Bone marrow (tissue), 2 donors: ENCODE measurements around the gene NMT1.

Source experiments
- DNase-seq, 2 donors: peaks; one replicate each; lab custom pipeline; 2025; lab: John Stamatoyannopoulos, UW

The NMT1 gene

GRCh38 chr17:45060797-45061605 lies at the start of gene NMT1:
NMT1 (plus strand) TSS chr17:45061317; CDS start chr17:45061330, 13 bp downstream.
- DNase-seq: peak; percentile 97 to 99

GRCh38 chr17:45011767-45012166 lies 49.4 kb upstream of the NMT1 start:
- DNase-seq: no peak

- no peak for DNase-seq
These were observed 47.8 kb upstream of the NMT1 start for GRCh38 chr17:45013021-45013997.

GRCh38 chr17:45016237-45016636 lies 44.9 kb upstream of the NMT1 start:
- DNase-seq: no peak

GRCh38 chr17:45016823-45017222 lies 44.3 kb upstream of the NMT1 start:
- DNase-seq: no peak

GRCh38 chr17:45018514-45018847 lies 42.6 kb upstream of the NMT1 start:
- DNase-seq: no peak

GRCh38 chr17:45018848-45019711 lies 42.0 kb upstream of the NMT1 start:
- DNase-seq: peak in 1 of 2 donors; percentile 27

GRCh38 chr17:45020354-45021138 lies 40.6 kb upstream of the NMT1 start:
- no peak for DNase-seq

- DNase-seq: peak; percentile 16 to 29
These were observed 39.4 kb upstream of the NMT1 start for GRCh38 chr17:45021607-45022287.

- no peak for DNase-seq
These were observed 38.8 kb upstream of the NMT1 start for GRCh38 chr17:45022288-45022648.

- no peak for DNase-seq
These were observed 38.3 kb upstream of the NMT1 start for GRCh38 chr17:45022655-45023339.

- DNase-seq: no peak
These were observed 32.0 kb upstream of the NMT1 start for GRCh38 chr17:45029096-45029495.

GRCh38 chr17:45029758-45030423 lies 31.2 kb upstream of the NMT1 start:
- DNase-seq: no peak

GRCh38 chr17:45030733-45031132 lies 30.4 kb upstream of the NMT1 start:
- no peak for DNase-seq

- no peak for DNase-seq
These were observed 29.6 kb upstream of the NMT1 start for GRCh38 chr17:45031231-45032173.

- no peak for DNase-seq
These were observed 29.0 kb upstream of the NMT1 start for GRCh38 chr17:45032174-45032541.

GRCh38 chr17:45034599-45034998 lies 26.5 kb upstream of the NMT1 start:
- DNase-seq: no peak

GRCh38 chr17:45035848-45036247 lies 25.3 kb upstream of the NMT1 start:
- DNase-seq: no peak
